ENCODE results near the gene CHIA. TPM values are rescaled to one million over a fixed set of nuclear protein-coding genes. Genes with fewer than 3 reads are reported as not detected.
"Not testable (repeated sequence)": the region's sequence is repeated elsewhere in the genome, so short reads cannot be mapped to it uniquely, and the experiment has no call there.

CHIA gene
- polyA plus RNA-seq, 1 experiment, result not detected

- no peaks in the 10 kb centered on the region for H3K36me3 ChIP-seq (ENCODE audit: control insufficient read depth, insufficient read depth, low read length)
- ChIA-PET POLR2A (no interaction called here), CTCF (interaction anchor here (1.2 to 1.4 kb wide), 2 partner anchors 43 to 317 kb away, joined by 4 to 5 read pairs; no protein-coding TSS in a partner anchor)
- no peak for DNase-seq (ENCODE audit: low read depth)
- TF ChIP-seq CTCF (IDR thresholded peaks at IDR 0.05; ENCODE audit: insufficient read depth, low read depth, low read length), result no peak
- no peak overlapping the region for H3K4me3 ChIP-seq (ENCODE audit: low read depth, low read length)
- peaks cover 2% of the 10 kb centered on the region; the same call in 1 of the 2 replicates for H3K27me3 ChIP-seq (ENCODE audit: control insufficient read depth, insufficient read depth, low read length)
Measured at GRCh38 chr1:111347026-111347425, 56.4 kb downstream of the CHIA start.

- Histone ChIP-seq H3K27me3 (ENCODE audit: control insufficient read depth, insufficient read depth, low read length) (peaks cover 1% of the 10 kb centered on the region; the same call in 1 of the 2 replicates), H3K36me3 (ENCODE audit: control insufficient read depth, insufficient read depth, low read length) (no peaks in the 10 kb centered on the region), H3K4me3 (ENCODE audit: low read depth, low read length) (no peak overlapping the region)
- ChIA-PET POLR2A (no interaction called here), CTCF (no interaction called here)
- no peak for DNase-seq (ENCODE audit: low read depth)
- no peak for TF ChIP-seq CTCF (IDR thresholded peaks at IDR 0.05; ENCODE audit: insufficient read depth, low read depth, low read length)
Measured at GRCh38 chr1:111351700-111352099, 61.0 kb downstream of the CHIA start.

DNA sequence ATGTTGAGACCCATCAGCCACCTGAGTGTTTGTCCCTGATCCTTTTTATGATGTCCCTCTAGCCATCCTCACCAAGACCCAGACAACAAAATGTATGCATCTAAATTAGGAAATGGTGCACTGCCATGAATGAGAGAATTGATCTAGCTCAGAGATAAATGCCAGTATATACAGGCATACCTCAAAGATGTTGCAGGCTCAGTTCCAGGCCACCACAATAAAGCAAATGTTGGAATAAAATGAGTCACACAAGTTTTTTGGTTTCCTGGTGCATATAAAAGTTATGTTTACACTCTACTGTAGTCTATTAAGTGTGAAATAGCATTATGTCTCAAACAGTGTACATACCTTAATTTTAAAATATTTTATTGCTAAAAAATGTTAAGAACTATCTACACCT lies 63.9 kb downstream of the CHIA start:
- ChIA-PET POLR2A (no interaction called here), CTCF (no interaction called here)
- Histone ChIP-seq H3K4me3 (ENCODE audit: low read depth, low read length) (no peak overlapping the region), H3K27me3 (ENCODE audit: control insufficient read depth, insufficient read depth, low read length) (peaks cover 4% of the 10 kb centered on the region), H3K36me3 (ENCODE audit: control insufficient read depth, insufficient read depth, low read length) (no peaks in the 10 kb centered on the region)
- no peak for TF ChIP-seq CTCF (IDR thresholded peaks at IDR 0.05; ENCODE audit: insufficient read depth, low read depth, low read length)
- DNase-seq (ENCODE audit: low read depth), result no peak

- CTCF ChIA-PET, result no interaction called here
- TF ChIP-seq CTCF (IDR thresholded peaks at IDR 0.05; ENCODE audit: insufficient read depth, low read depth, low read length), result no peak
- POLR2A ChIA-PET, result no interaction called here
Measured at GRCh38 chr1:111358964-111359363, 68.3 kb downstream of the CHIA start.

GRCh38 chr1:111359376-111359775 lies 68.7 kb downstream of the CHIA start:
- TF ChIP-seq CTCF (IDR thresholded peaks at IDR 0.05; ENCODE audit: insufficient read depth, low read depth, low read length), result no peak
- CTCF ChIA-PET, result no interaction called here

More at GRCh38 chr1:111358964-111359363, 68.3 kb downstream of the CHIA start:
- no peak for DNase-seq (ENCODE audit: low read depth)
- no peaks in the 10 kb centered on the region for H3K36me3 ChIP-seq (ENCODE audit: control insufficient read depth, insufficient read depth, low read length)
- H3K4me3 ChIP-seq (ENCODE audit: low read depth, low read length), result no peak overlapping the region
- peaks cover 3% of the 10 kb centered on the region for H3K27me3 ChIP-seq (ENCODE audit: control insufficient read depth, insufficient read depth, low read length)

GRCh38 chr1:111360257-111360656 lies 69.6 kb downstream of the CHIA start:
- H3K27me3 ChIP-seq (ENCODE audit: control insufficient read depth, insufficient read depth, low read length); POLR2A ChIA-PET; H3K36me3 ChIP-seq (ENCODE audit: control insufficient read depth, insufficient read depth, low read length); DNase-seq (ENCODE audit: low read depth); H3K4me3 ChIP-seq (ENCODE audit: low read depth, low read length); CTCF ChIA-PET: not testable (repeated sequence)

More at GRCh38 chr1:111359376-111359775, 68.7 kb downstream of the CHIA start:
- H3K27me3 ChIP-seq (ENCODE audit: control insufficient read depth, insufficient read depth, low read length), result peaks cover 3% of the 10 kb centered on the region
- POLR2A ChIA-PET, result no interaction called here
- no peak overlapping the region for H3K4me3 ChIP-seq (ENCODE audit: low read depth, low read length)
- H3K36me3 ChIP-seq (ENCODE audit: control insufficient read depth, insufficient read depth, low read length), result no peaks in the 10 kb centered on the region
- no peak for DNase-seq (ENCODE audit: low read depth)
